Activated T-helper 17 cell treated with anti-CD3 and anti-CD28 coated beads, Interleukin-2, amount 50 U/mL, for 72 hours (primary cell): ENCODE measurements around the gene MTERF4. TPM values are rescaled to one million over a fixed set of nuclear protein-coding genes. Genes with fewer than 3 reads are reported as not detected.
"Not testable (repeated sequence)": the region's sequence is repeated elsewhere in the genome, so short reads cannot be mapped to it uniquely, and the experiment has no call there.

ENCODE experiments used
- ATAC-seq: fragments of 150-1000 bp; cut with Tn5 transposase; replicated peaks from 2 replicates; pipeline ENCODE4 v1.10.0; 2021; ENCODE audit warnings: mild to moderate bottlenecking, moderate library complexity
- H3K27ac Mint-ChIP-seq: one replicate; pipeline ENCODE4 v1.8.0; 2022; ENCODE audit warnings: mixed read lengths
- H3K27me3 Mint-ChIP-seq: one replicate; pipeline ENCODE4 v1.8.0; 2022; ENCODE audit warnings: mixed read lengths
- H3K36me3 Mint-ChIP-seq: one replicate; pipeline ENCODE4 v1.8.0; 2022; ENCODE audit warnings: low read depth, mild to moderate bottlenecking, mixed read lengths
- H3K4me1 Mint-ChIP-seq: one replicate; pipeline ENCODE4 v1.8.0; 2022; ENCODE audit warnings: mixed read lengths
- H3K4me3 Mint-ChIP-seq: one replicate; pipeline ENCODE4 v1.8.0; 2022; ENCODE audit warnings: mild to moderate bottlenecking, mixed read lengths
- H3K9me3 Mint-ChIP-seq: one replicate; pipeline ENCODE4 v1.8.0; 2022; ENCODE audit warnings: mixed read lengths
- total RNA-seq, 2 donors: library from RNA; stranded (reverse); gene quantifications; one replicate each; pipeline ENCODE4 v1.2.3, GENCODE V29; 2022

Gene MTERF4
- total RNA-seq, 2 donors from 2014 or later = 36.4 to 86.5 TPM

DNA sequence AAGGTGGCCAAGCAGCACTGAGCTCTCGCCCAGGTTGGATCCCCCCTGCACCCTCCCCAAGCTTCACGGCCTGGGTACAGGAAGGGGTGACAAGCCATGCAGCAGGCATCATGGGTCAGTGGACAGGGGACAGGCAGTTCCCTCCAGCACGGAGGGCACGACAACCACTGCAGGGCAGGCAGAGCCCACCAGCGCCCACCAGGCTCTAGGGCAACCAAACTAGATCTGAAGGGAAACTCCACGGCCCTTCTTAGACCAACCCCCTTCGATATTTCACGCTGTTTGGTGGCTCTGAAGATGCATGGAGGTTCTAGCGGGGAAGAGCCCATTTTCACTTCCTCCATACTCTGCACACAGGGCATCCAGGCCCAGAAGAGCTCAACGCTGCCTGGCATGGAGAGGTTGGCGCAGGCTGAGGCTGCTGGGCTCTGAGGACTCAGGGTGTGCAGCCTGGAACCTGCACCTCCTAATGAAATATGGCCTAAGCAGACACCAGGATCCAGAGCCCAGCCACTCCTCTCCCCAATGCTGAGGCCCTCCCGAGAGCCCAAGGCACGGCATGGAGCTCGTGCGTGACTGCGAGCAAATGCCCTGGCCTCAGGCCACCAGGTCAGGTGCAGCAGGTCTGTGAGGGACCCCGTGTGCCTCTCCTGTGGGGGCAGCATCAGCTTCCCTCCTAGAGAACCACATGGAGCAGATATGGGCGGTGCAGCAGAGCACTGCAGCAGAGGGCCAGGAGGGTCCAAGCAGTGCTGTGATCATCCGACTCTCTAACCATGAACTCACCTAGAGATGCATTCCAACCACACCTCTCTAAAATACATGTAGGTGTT is 8.7 kb upstream of the MTERF4 start:
- peaks cover 34% of the 10 kb centered on the region for H3K4me1 Mint-ChIP-seq
- peaks cover 70% of the 10 kb centered on the region for H3K36me3 Mint-ChIP-seq
- no peaks in the 10 kb centered on the region for H3K27me3 Mint-ChIP-seq
- peak; percentile 12 for ATAC-seq
- H3K27ac Mint-ChIP-seq = peak overlapping the region; percentile 88
- no peaks in the 10 kb centered on the region for H3K9me3 Mint-ChIP-seq
- H3K4me3 Mint-ChIP-seq = peak overlapping the region; percentile 79

DNA sequence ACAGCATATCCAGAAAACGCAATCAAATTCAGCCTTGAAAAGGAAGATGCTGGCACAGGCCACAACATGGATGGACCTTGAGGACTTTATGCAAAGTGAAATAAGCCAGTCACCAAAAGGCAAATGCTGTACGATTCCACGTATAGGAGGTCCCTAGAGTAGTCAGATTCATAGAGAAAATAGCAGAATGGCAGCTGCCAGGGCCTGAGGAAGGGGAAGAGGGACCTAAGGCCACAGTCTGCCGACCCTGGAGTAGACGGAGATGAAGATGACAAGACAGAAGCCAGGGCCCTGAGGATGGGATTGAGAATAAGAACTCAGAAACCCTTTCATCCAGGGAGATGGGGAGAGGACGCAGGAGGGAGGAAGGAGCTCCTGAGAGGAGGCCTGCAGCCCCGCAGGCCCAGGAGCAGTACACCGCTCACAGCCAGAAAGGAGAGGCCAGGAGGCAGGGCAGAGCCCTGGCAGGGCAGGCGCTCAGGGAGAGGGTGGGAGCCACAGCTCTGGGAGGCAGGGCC is 8.1 kb upstream of the MTERF4 start:
- ATAC-seq = no peak

DNA sequence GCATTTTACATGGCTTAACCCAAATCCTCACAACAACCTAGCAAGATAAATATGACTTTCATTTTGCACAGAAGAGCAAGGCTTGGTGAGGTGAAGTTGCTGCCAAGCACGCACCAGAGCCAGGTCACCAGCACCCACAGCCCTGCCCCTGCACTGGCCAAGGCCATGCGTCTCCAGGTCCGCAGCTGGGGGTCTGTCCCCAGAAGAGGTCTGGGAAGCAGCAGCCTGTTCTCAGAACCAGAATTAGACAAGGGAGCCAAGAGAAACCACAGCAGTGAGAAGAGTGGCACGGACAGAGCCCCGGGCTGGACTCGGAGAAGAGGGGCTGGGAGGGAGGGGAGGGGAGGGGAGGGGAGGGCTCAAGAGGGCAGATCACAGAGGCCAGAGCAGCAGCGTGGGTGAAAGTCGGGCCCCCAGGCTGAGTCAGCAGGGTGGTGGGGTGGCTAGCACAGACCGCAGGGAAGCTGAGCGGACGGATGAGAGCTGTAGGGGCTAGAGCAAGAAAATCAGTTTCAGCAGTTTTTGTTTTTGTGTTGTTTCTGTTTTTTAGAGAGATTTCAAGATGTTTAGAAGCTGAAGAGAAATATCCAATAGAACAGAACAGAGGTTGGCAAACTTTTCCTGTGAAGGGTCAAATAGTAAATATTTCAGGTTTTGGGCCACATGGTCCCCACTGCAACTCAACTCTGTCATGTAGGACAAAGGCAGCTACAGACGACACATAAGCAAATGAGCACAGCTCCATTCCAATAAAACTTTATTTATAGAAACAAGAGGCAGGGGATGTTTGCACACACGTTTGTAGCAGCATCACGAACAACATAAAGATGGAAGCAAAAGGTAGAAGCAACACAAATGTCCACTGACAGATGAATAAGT is 7.4 kb upstream of the MTERF4 start:
- Mint-ChIP-seq H3K27me3 (no peaks in the 10 kb centered on the region), H3K4me3 (peak overlapping the region; percentile 79), H3K36me3 (peaks cover 57% of the 10 kb centered on the region), H3K4me1 (peaks cover 29% of the 10 kb centered on the region), H3K27ac (peak overlapping the region; percentile 88), H3K9me3 (no peaks in the 10 kb centered on the region)
- ATAC-seq = peak; percentile 49

More for the DNA sequence above, 8.1 kb upstream of the MTERF4 start:
- Mint-ChIP-seq H3K36me3 (peaks cover 64% of the 10 kb centered on the region), H3K4me3 (peak overlapping the region; percentile 79), H3K4me1 (peaks cover 31% of the 10 kb centered on the region), H3K9me3 (no peaks in the 10 kb centered on the region), H3K27me3 (no peaks in the 10 kb centered on the region), H3K27ac (peak overlapping the region; percentile 88)

DNA sequence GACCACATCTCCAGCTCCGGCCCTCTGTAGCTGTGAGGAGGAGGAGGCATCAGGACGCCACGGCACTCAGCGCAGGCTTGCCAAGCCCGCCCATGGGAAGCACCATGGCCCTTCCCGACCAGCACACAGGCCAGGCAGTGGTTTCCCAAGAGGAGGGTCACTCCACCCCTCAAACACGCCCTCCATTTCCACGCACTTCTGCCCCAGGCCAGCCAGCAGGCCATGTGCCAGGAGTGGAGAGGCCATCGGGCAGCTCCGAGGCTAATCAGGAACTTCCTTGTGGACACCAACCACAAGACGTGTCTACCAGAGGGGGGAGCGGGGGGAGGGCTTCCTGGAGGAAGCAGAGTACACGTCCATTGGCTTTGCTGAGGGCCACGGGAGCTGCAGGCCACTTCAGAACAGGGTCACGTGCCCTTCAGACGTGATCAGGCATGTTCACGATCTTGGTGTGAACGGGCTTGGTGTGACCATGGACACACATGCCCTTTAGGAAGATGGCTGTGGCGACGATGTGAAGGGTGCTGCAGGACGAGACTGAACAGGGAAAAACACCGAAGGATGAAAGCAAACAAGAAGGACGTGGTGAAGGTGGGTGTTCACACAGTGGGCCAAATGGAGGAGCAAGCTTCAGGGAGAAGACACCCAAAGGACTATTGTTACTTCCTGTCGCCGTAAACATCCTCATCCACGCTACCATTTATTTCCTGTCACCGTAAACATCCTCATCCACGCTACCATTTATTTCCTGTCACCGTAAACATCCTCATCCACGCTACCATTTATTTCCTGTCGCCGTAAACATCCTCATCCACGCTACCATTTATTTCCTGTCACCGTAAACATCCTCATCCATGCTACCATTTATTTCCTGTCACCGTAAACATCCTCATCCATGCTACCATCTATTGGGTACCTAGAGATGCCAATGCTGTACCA is 6.5 kb upstream of the MTERF4 start:
- peak overlapping the region; percentile 88 for H3K27ac Mint-ChIP-seq
- peaks cover 29% of the 10 kb centered on the region for H3K4me1 Mint-ChIP-seq
- no peak for ATAC-seq
- H3K9me3 Mint-ChIP-seq = no peaks in the 10 kb centered on the region
- peak overlapping the region; percentile 79 for H3K4me3 Mint-ChIP-seq
- peaks cover 49% of the 10 kb centered on the region for H3K36me3 Mint-ChIP-seq
- no peaks in the 10 kb centered on the region for H3K27me3 Mint-ChIP-seq

DNA sequence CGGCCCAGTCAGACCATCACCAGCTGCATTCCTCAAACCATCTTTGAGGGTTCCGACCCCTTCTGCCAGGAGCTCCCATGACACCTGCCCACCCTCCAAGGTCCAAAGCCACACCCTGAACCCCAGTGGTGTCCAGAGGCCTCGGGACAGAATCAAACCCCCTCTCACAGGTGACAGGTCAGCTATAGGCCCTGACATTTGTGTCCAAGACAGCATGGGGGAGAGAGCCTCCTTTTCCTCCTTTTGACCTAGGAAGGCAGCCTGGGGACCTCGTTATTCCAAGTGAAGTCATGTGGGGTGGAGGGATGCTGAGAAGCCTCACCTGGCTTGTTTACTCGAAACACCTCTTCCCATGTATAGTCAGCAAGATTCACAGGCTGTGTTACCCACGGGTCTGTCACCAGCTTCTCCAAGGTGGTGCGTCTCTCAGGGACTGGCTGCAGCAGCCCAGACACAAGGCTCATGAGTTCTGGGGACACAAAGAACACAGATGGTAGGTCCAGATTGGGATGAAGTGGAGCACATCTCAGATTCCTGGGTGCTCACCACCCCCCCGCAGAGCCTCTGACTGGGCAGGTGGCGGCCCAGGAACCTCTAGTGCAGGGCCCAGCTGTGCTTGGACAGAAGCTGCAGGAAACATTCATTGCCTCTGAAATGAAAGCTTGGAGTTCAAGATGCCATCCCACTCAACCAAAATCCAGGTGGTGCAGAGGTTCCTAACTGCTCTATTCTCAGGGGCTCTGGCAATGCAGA is 5.1 kb upstream of the MTERF4 start:
- Mint-ChIP-seq H3K9me3 (no peaks in the 10 kb centered on the region), H3K27ac (peak overlapping the region; percentile 88), H3K4me1 (peaks cover 23% of the 10 kb centered on the region), H3K4me3 (peak overlapping the region; percentile 79), H3K27me3 (no peaks in the 10 kb centered on the region), H3K36me3 (peaks cover 54% of the 10 kb centered on the region)
- no peak for ATAC-seq

DNA sequence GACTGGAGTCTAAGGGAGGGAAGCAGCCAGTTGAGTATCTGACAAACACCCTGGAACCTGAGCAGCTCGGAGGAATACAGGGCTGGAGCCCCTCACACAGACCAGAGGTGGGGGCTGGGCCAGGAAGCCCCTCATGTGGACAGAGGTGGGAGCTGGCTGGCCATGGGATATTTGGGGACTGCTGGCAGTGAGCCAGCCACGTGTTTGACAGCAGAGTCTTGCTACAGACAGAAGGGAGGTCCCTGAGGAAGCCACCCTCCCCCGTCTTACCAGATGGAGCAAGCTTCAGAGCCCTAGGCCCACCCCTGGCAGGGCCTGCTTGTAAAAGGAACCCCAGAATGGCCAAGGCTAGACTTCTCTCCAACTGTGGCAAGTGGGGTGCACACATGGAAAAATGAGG is 3.6 kb upstream of the MTERF4 start:
- Mint-ChIP-seq H3K27me3 (no peaks in the 10 kb centered on the region), H3K4me1 (peaks cover 18% of the 10 kb centered on the region), H3K4me3 (no peak overlapping the region), H3K36me3 (peaks cover 57% of the 10 kb centered on the region), H3K9me3 (no peaks in the 10 kb centered on the region), H3K27ac (no peak overlapping the region)
- no peak for ATAC-seq

DNA sequence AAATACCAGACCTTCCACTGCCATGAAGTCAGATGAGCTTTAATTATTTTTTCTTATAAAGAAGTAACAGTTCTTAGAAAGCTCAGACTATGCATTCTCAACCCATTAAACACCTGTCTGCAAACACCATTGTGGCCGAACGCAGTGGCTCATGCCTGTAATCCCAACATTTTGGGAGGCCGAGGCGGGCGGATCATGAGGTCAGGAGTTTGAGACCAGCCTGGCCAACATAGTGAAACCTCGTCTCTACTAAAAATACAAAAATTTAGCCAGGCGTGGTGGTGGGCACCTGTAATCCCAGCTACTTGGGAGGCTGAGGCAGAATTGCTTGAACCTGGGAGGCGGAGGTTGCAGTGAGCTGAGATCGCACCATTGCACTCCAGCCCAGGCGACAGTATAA is 2.5 kb upstream of the MTERF4 start:
- ATAC-seq, H3K27me3 Mint-ChIP-seq, H3K27ac Mint-ChIP-seq, H3K9me3 Mint-ChIP-seq: not testable (repeated sequence)
- Mint-ChIP-seq H3K4me1 (peaks cover 10% of the 10 kb centered on the region), H3K4me3 (peak overlapping the region; percentile 93), H3K36me3 (peaks cover 57% of the 10 kb centered on the region)

DNA sequence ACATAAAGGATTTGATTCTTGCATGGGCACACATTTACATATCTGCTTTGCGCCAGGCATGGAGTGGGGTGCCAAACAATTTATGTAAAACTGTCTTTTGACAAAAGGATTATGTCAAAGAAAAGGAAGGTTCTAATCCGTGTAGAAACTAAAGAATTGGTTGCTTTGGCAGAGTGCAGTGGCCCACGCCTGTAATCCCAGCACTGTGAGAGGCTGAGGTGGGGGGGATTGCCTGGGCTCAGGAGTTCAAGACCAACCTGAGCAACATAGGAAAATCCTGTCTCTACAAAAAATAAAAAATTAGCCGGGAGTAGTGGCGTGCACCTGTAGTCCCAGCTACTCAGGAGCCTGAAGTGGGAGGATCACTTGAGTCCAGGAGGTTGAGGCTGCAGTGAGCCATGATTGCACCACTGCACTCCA is 1.1 kb upstream of the MTERF4 start:
- no peak for ATAC-seq
- H3K27ac Mint-ChIP-seq = peak overlapping the region; percentile 96

DNA sequence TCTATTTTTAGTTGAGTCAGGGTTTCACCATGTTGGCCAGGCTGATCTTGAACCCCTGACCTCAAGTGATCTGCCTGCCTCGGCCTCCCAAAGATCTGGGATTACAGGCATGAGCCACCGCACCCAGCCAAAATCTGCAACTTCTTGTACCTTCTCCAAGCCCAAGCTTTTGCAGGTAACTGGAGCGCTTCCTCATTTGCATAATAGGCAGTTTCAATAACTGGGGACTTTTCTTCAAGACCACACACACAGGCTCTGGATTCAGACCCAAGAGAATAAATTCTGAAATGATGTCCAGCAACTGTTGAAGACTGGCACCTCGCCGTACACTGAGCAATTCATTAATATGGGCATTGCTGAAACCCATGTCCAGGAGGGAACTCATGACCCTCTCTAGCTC is 2.8 kb downstream of the MTERF4 start:
- Mint-ChIP-seq H3K36me3 (peaks cover 89% of the 10 kb centered on the region), H3K27me3 (no peaks in the 10 kb centered on the region), H3K4me3 (peak overlapping the region; percentile 93), H3K27ac (peak overlapping the region; percentile 96), H3K4me1 (peaks cover 37% of the 10 kb centered on the region), H3K9me3 (peaks cover 5% of the 10 kb centered on the region)
- no peak for ATAC-seq

More for the DNA sequence above, 1.1 kb upstream of the MTERF4 start:
- Mint-ChIP-seq H3K4me1 (peaks cover 9% of the 10 kb centered on the region), H3K4me3 (peak overlapping the region; percentile 93), H3K9me3 (no peaks in the 10 kb centered on the region), H3K27me3 (no peaks in the 10 kb centered on the region), H3K36me3 (peaks cover 59% of the 10 kb centered on the region)

DNA sequence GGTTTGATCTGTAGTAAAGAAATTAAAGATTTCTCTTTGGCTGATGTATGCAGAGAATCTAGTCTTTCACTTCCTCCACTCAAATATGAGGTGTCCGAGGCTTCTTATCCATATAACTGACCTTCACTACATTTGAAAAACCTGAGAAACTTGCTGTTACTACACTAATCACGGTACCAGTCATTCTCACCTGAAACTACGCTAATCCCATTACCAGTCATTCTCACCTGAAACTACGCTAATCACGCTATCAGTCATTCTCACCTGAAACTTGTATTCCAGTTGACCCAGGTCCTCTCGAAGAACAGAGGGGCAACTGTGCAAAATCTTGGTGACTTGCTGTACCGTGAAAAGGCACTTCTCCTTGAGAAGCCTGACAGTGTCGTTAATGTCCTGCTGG is 5.1 kb downstream of the MTERF4 start:
- Mint-ChIP-seq H3K9me3 (peaks cover 5% of the 10 kb centered on the region), H3K27me3 (no peaks in the 10 kb centered on the region), H3K27ac (peak overlapping the region; percentile 96), H3K4me1 (peaks cover 37% of the 10 kb centered on the region), H3K4me3 (peak overlapping the region; percentile 93), H3K36me3 (peaks cover 95% of the 10 kb centered on the region)
- ATAC-seq = peak; percentile 78

DNA sequence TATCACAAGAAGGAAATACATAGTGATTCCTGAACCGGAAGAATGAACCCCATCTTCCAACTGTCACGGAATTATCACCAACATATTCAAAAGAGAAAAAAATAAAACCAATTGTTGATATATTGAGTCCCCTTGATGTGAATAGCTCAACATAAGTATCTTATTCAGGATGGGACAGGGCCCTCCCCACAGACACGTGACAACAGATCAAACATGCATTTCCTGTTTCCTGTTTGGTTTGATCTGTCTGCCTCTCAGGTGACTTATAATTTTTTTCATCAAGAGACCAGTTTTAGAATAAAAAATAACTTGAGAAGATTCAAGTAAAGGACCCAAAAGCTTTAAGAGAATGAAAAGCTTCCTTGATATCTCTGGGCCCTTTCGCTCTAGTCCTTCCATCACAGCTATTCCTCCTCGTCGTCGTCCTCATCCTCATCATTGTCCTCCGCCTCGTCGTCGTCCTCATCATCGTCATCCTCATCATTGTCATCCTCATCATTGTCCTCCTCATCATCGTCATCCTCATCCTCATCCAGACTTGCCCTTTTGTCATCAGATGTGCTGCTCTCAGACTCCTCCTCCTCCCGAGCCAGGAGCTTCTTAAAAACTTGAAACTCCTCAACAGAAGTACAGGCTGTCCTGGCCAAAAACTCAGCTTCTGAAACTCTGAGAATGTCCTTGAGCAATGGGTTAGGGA is 6.3 kb downstream of the MTERF4 start:
- peaks cover 42% of the 10 kb centered on the region for H3K4me1 Mint-ChIP-seq
- H3K36me3 Mint-ChIP-seq = peaks cover 95% of the 10 kb centered on the region
- peak; percentile 31 for ATAC-seq
- H3K27ac Mint-ChIP-seq = peak overlapping the region; percentile 96
- H3K27me3 Mint-ChIP-seq = no peaks in the 10 kb centered on the region
- peak overlapping the region; percentile 93 for H3K4me3 Mint-ChIP-seq
- peaks cover 5% of the 10 kb centered on the region for H3K9me3 Mint-ChIP-seq

DNA sequence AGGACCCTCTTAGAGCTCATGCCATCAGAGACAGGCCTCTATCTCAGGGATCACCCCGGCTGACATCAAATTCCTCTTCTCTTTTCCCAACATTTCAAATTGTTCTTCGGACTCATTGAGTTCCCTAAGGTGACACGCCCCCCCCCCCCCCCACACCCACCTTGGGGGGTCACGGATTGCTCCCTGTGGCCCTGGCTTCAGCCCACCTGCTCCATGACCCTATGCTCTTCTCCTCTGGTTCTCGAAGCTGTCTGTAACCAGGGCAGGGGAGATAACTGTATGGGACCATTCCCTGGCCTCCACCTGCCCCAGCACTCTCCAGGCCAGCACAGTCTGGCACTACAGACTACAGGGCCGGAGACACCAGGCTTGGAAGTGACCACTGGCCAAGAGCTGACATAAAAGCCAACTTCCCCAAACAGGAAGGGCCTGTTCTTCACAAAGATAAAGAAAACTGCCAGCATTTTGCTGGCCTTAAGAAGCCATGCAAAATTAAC is 7.1 kb downstream of the MTERF4 start:
- Mint-ChIP-seq H3K27me3 (no peaks in the 10 kb centered on the region), H3K4me3 (peak overlapping the region; percentile 93), H3K9me3 (peaks cover 5% of the 10 kb centered on the region), H3K4me1 (peaks cover 42% of the 10 kb centered on the region), H3K27ac (peak overlapping the region; percentile 96), H3K36me3 (peaks cover 95% of the 10 kb centered on the region)
- ATAC-seq = no peak
